GM23248 (cell line): ENCODE data around the gene SBF2.
A peak's percentile ranks its signal among the peaks of the same experiment; 100 is the strongest.

Experiments used
- EZH2 ChIP-seq: fragments of 200-600 bp; sonication (generic); IDR thresholded peaks from 2 replicates; pipeline ENCODE4 v1.6.1; 2018; ENCODE audit warnings: antibody characterized with exemption, mild to moderate bottlenecking; ENCODE audit not compliant: insufficient read depth, poor library complexity, severe bottlenecking
- EZH2phosphoT487 ChIP-seq: fragments of 200-600 bp; sonication (generic); IDR thresholded peaks from 2 replicates; pipeline ENCODE4 v1.6.1; 2018; ENCODE audit warnings: antibody characterized with exemption, moderate library complexity, mild to moderate bottlenecking, low read depth; ENCODE audit not compliant: insufficient read depth

- TF ChIP-seq EZH2 (no peak), EZH2phosphoT487 (0 out of 2 replicates have a peak, but pooled peaks have one; percentile 5)
Measured at GRCh38 chr11:10303558-10304363, 9.7 kb upstream of the SBF2 start.
